HEK293 (cell line): Measurements from ENCODE around the gene GFI1.

ENCODE experiments used
- GLIS1 ChIP-seq: fragments of 450-650 bp; formaldehyde crosslinking; IDR thresholded peaks from 2 replicates; pipeline ENCODE4 v1.5.1; 2016; ENCODE audit warnings: missing biosample characterization, missing genetic modification characterization
- MEIS1 ChIP-seq: sonication (generic); formaldehyde crosslinking; IDR thresholded peaks from 2 replicates; pipeline ENCODE4 v1.8.1; 2022; ENCODE audit warnings: missing genetic modification reagents, mild to moderate bottlenecking, borderline replicate concordance
- SETDB1 ChIP-seq: IDR thresholded peaks from one replicate; pipeline ENCODE4 v1.6.1; 2017; ENCODE audit warnings: mild to moderate bottlenecking, low read length, moderate library complexity, mixed read lengths; ENCODE audit not compliant: insufficient read length
- TCF7L2 ChIP-seq: IDR thresholded peaks from 2 replicates; pipeline ENCODE4 v1.6.1; 2011; ENCODE audit warnings: low read depth, mild to moderate bottlenecking, inconsistent platforms, low read length, moderate library complexity, borderline replicate concordance
- TRIM28 ChIP-seq: IDR thresholded peaks from 2 replicates; pipeline ENCODE4 v1.6.1; 2011; ENCODE audit warnings: low read length, control low read depth, borderline replicate concordance
- ZNF19 ChIP-seq: fragments of 450-650 bp; formaldehyde crosslinking; IDR thresholded peaks from 2 replicates; pipeline ENCODE4; 2016; ENCODE audit warnings: missing biosample characterization, missing genetic modification characterization, low read depth
- ZNF274 ChIP-seq, 2 experiments: fragments of 200-500 bp in 1 of 2; fragments of 450-650 bp in 1 of 2; sonication (Bioruptor generic) in 1 of 2; formaldehyde crosslinking in 1 of 2; IDR thresholded peaks; 2 replicates each; pipeline versions ENCODE4 v1.5.1 to v1.6.1; 2014 to 2016; ENCODE audit warnings: borderline replicate concordance in 1 of 2, inconsistent platforms in 1 of 2, low read length in 1 of 2, missing biosample characterization in 1 of 2, missing genetic modification characterization in 1 of 2
- ZNF621 ChIP-seq: fragments of 450-650 bp; formaldehyde crosslinking; IDR thresholded peaks from 2 replicates; pipeline ENCODE4 v1.5.1; 2017; ENCODE audit warnings: missing biosample characterization, missing genetic modification characterization
- ZNF777 ChIP-seq: fragments of 450-650 bp; formaldehyde crosslinking; IDR thresholded peaks from 2 replicates; pipeline ENCODE4 v1.5.1; 2017; ENCODE audit warnings: missing biosample characterization, missing genetic modification characterization, borderline replicate concordance
- TF ChIP-seq, protein P1 (sequence below): fragments of 450-650 bp; formaldehyde crosslinking; IDR thresholded peaks from 2 replicates; pipeline ENCODE4 v1.5.1; 2016; ENCODE audit warnings: missing biosample characterization, missing genetic modification characterization
- TF ChIP-seq, protein P2 (sequence below): sonication (generic); formaldehyde crosslinking; IDR thresholded peaks from 2 replicates; pipeline ENCODE4 v1.8.1; 2022; ENCODE audit warnings: mild to moderate bottlenecking, moderate library complexity, missing genetic modification reagents
- TF ChIP-seq, protein P3 (sequence below): IDR thresholded peaks from 2 replicates; pipeline ENCODE4 v1.6.1; 2011; ENCODE audit warnings: mild to moderate bottlenecking, low read depth, low read length, borderline replicate concordance

DNA sequence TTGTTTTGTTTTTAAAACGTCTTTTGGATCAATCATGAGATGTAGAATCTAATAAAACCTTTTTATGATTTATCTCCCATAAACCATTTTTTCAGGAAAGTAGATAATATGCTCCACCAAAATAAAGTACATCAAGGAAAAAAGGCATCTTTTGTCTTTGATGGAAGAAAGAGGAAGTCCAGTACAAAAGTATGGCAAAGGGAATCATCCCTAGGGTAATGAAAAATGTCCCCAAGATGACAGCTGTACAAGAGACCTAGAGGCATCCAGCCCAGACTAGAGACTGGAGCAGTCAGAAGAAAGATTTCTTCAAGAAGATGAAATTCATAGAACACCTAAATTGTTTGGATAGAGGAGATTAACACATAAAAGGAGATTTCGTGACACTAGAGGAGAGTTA, 32.3 kb upstream of the GFI1 start:
- TF ChIP-seq ZNF274 (IDR thresholded peaks at IDR 0.05; ENCODE audit: low read length) = no peak
- no peak for TF ChIP-seq ZNF274 (tag by site-specific recombination; IDR thresholded peaks at IDR 0.05; ENCODE audit: borderline replicate concordance)
- TF ChIP-seq, protein P1, sequence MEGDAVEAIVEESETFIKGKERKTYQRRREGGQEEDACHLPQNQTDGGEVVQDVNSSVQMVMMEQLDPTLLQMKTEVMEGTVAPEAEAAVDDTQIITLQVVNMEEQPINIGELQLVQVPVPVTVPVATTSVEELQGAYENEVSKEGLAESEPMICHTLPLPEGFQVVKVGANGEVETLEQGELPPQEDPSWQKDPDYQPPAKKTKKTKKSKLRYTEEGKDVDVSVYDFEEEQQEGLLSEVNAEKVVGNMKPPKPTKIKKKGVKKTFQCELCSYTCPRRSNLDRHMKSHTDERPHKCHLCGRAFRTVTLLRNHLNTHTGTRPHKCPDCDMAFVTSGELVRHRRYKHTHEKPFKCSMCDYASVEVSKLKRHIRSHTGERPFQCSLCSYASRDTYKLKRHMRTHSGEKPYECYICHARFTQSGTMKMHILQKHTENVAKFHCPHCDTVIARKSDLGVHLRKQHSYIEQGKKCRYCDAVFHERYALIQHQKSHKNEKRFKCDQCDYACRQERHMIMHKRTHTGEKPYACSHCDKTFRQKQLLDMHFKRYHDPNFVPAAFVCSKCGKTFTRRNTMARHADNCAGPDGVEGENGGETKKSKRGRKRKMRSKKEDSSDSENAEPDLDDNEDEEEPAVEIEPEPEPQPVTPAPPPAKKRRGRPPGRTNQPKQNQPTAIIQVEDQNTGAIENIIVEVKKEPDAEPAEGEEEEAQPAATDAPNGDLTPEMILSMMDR (tag by site-specific recombination) = no peak
- no peak for TF ChIP-seq ZNF777 (tag by site-specific recombination)
- TF ChIP-seq GLIS1 (tag by site-specific recombination) = no peak
- no peak for TF ChIP-seq TCF7L2
- TF ChIP-seq, protein P2, sequence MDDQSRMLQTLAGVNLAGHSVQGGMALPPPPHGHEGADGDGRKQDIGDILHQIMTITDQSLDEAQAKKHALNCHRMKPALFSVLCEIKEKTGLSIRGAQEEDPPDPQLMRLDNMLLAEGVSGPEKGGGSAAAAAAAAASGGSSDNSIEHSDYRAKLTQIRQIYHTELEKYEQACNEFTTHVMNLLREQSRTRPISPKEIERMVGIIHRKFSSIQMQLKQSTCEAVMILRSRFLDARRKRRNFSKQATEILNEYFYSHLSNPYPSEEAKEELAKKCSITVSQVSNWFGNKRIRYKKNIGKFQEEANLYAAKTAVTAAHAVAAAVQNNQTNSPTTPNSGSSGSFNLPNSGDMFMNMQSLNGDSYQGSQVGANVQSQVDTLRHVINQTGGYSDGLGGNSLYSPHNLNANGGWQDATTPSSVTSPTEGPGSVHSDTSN (CRISPR knock-in tag) = no peak
- TF ChIP-seq ZNF621 (tag by site-specific recombination) = no peak
- TF ChIP-seq ZNF19 (tag by site-specific recombination) = no peak
- TF ChIP-seq, protein P3, sequence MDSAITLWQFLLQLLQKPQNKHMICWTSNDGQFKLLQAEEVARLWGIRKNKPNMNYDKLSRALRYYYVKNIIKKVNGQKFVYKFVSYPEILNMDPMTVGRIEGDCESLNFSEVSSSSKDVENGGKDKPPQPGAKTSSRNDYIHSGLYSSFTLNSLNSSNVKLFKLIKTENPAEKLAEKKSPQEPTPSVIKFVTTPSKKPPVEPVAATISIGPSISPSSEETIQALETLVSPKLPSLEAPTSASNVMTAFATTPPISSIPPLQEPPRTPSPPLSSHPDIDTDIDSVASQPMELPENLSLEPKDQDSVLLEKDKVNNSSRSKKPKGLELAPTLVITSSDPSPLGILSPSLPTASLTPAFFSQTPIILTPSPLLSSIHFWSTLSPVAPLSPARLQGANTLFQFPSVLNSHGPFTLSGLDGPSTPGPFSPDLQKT = no peak
- TF ChIP-seq MEIS1 (CRISPR knock-in tag) = no peak
- TF ChIP-seq SETDB1 = no peak
- no peak for TF ChIP-seq TRIM28
